KOPT-K1 (cell line): ENCODE data around the gene EPHB1.

ENCODE experiments used
- H3K27ac ChIP-seq: fragments of 200-600 bp; sonication (generic); 2 replicates; pipeline ENCODE4 v1.5.1; 2016; ENCODE audit warnings: antibody characterized with exemption, mild to moderate bottlenecking, low read depth, low read length; ENCODE audit not compliant: poor library complexity, severe bottlenecking
- H3K36me3 ChIP-seq: fragments of 200-600 bp; sonication (generic); 2 replicates; pipeline ENCODE4 v1.5.1; 2017; ENCODE audit warnings: antibody characterized with exemption, mild to moderate bottlenecking, low read length, moderate library complexity; ENCODE audit not compliant: insufficient read depth
- H3K9me3 ChIP-seq: fragments of 200-600 bp; sonication (generic); 2 replicates; pipeline ENCODE4 v1.5.1; 2017; ENCODE audit warnings: antibody characterized with exemption, low read length, mild to moderate bottlenecking; ENCODE audit not compliant: insufficient read depth, poor library complexity, severe bottlenecking

EPHB1 gene

DNA sequence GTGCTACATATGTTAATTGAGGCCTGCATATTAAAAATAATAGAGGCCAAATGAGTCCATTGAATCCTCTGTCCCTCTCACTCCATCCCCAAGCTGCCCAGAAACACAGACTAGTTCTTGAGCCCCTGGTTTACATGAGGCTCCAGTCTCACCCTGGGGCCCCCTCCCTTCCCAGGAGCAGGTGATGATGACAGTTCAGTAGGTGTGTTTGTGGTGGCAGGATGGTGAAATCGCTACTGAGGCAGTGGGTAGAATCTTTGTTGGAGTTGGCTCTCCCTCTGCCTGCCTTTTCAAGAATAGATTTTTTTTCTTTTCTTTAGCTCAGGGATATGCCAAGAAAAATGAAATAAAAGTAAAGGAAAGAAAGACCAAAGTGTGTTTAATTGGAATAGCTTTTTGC, 288.7 kb downstream of the EPHB1 start:
- Histone ChIP-seq H3K9me3 (no peaks in the 10 kb centered on the region), H3K27ac (no peak overlapping the region), H3K36me3 (no peaks in the 10 kb centered on the region)

DNA sequence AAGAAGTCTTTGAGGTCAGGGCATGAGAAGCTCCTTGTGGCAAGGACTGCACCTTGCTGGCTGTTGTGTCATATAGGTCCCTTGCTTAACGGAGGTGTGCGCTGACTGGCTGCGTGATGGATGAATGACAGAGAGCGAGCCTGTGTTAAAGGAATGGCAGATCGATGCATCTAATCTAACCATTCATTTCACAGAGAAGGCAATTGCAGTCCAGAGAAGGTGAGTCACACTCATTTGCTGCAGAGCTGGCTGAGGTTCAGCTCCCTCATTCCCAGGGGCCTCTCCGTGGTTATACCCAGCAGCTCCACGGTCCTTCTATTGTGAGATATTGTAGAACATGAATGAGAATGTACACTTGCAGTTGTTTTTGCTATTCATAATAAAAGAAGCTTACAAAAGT, 289.3 kb downstream of the EPHB1 start:
- Histone ChIP-seq H3K9me3 (no peaks in the 10 kb centered on the region), H3K36me3 (no peaks in the 10 kb centered on the region), H3K27ac (no peak overlapping the region)

- H3K36me3 ChIP-seq: no peaks in the 10 kb centered on the region
- no peaks in the 10 kb centered on the region for H3K9me3 ChIP-seq
- no peak overlapping the region for H3K27ac ChIP-seq
These were observed 289.9 kb downstream of the EPHB1 start for GRCh38 chr3:135084976-135085375.

DNA sequence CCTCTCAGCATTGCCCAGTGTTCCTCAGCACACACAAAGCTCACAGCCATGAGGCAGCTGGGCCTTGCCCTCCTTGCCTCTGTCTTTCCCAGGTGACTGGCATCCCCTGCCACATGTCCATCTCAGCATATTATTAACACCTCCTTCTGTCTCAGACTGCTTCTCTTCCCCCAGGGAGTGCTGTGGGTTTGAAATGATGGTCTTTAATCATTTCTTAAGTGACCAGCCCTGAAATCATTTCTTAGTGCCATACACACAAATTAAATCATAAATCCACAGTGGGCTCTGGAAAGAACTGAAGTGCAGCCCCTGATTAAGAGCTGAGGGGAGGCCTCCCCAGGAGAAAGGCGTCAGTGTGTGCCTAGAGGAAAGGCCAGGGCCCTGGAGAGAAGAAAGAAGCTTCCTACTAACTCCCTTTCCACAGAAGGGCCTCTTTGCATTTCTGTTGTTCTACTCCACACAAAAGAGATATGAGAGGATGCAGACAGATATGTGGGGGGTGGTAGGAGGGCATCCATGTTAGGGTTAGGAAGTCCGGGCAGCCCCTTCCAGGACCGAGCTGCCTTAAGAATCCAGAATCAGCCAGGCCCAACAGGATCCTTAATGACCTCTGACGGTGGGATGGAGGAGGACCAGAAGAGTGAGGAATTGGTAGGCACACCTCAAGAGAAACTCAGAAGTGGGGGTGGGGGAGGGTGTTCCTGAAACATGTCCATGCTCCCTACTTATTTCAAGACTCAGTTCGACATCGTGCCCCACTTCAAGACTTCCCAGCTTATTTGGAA, 290.8 kb downstream of the EPHB1 start:
- Histone ChIP-seq H3K9me3 (no peaks in the 10 kb centered on the region), H3K27ac (no peak overlapping the region)

DNA sequence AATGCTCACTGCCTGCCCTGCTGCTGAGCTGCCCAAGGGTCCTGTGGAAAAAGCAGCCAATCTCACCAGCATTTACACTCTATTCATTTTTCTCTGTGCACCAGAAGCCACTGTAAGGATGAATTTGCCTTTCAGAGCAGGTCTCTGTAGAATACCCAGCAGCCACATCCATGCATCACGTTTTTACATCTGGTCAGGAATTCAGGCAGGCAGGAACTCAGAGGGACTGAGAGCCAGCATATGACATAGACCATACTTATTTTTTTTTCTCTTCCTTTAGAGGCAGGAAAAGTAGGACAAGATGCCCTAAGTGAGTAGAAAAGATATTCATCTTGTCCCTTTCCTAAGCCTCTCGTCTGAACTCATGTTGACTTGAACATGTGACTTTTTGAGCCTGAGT, 292.7 kb downstream of the EPHB1 start:
- Histone ChIP-seq H3K27ac (no peak overlapping the region), H3K36me3 (no peaks in the 10 kb centered on the region), H3K9me3 (no peaks in the 10 kb centered on the region)

More for the DNA sequence above, 290.8 kb downstream of the EPHB1 start:
- no peaks in the 10 kb centered on the region for H3K36me3 ChIP-seq

- Histone ChIP-seq H3K36me3 (no peaks in the 10 kb centered on the region), H3K9me3 (no peaks in the 10 kb centered on the region), H3K27ac (no peak overlapping the region)
These were observed 294.4 kb downstream of the EPHB1 start for GRCh38 chr3:135089451-135089850.

GRCh38 chr3:135090020-135090717, 295.1 kb downstream of the EPHB1 start:
- Histone ChIP-seq H3K9me3 (no peaks in the 10 kb centered on the region), H3K36me3 (no peaks in the 10 kb centered on the region), H3K27ac (no peak overlapping the region)

GRCh38 chr3:135091946-135092345, 296.9 kb downstream of the EPHB1 start:
- Histone ChIP-seq H3K36me3 (no peaks in the 10 kb centered on the region), H3K27ac (no peak overlapping the region), H3K9me3 (no peaks in the 10 kb centered on the region)

DNA sequence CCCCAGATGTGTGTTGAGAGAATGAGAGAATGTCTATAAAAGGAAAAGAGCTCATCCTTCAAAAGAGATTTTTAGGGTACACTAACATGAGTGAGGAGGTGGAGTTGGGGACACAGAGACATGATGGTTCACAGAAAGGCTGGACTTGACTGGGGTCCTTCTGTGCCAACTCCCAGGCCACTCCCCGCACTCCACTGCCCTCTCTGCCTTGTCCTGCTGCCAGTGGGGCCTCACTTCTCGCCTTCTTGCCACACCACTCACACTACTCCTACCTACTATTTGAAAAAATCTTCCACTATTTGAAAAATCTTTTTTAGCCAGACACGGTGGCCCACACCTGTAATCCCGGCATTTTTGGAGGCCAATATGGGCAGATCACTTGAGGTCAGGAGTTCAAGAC, 298.1 kb downstream of the EPHB1 start:
- no peak overlapping the region for H3K27ac ChIP-seq
- no peaks in the 10 kb centered on the region for H3K36me3 ChIP-seq
- H3K9me3 ChIP-seq: no peaks in the 10 kb centered on the region

GRCh38 chr3:135097276-135097946, 302.4 kb downstream of the EPHB1 start:
- H3K27ac ChIP-seq: no peak overlapping the region
- H3K36me3 ChIP-seq: no peaks in the 10 kb centered on the region
- no peaks in the 10 kb centered on the region for H3K9me3 ChIP-seq

DNA sequence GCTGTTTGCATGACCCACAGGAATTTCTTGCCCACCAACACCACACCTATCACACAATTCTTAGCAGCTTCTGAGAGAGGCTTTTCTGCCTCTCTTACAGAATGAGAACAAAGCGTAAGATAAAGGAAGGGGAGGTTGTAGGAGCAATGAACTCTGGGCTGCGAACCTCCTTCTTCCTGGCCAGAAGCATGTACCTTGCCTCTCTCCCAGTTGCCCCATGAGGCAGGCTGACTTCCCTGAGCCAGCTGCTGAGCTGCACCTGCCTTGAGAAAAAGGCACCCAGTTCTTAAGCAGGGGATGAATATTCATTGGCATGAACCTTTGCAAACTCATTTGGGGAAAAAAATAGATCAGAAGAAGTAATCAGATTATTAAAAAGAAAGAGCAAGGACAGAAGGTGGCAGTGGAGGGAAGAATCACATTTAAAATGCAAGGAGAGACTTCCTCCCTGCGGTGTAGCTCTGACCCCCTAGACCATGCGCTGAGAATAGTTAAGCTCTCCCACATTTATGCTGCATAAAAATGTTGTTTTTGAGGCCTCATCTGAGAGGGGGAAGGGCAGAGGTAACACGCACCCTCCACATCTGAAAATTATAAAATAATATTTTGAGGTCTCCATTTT, 304.8 kb downstream of the EPHB1 start:
- Histone ChIP-seq H3K27ac (no peak overlapping the region), H3K36me3 (no peaks in the 10 kb centered on the region), H3K9me3 (no peaks in the 10 kb centered on the region)

DNA sequence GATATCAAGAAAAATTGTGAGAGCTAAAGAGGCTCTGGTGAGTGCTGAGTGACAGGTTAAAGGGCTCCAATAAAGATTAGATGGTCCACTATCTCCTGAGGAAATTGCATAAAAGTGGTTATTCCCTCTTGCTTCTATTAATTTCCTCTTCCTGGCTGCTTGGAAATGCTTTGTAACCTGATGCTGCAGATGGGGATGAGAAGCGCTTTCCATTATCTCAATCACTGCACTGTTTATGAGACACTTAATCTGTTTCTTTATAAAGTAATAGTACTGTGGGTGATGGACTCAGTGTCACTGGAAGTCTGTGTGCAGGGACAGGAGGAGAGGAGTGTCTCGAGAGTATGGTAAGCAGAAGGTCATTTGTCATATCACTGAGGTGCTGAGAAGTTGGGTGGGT, 305.3 kb downstream of the EPHB1 start:
- no peak overlapping the region for H3K27ac ChIP-seq
- no peaks in the 10 kb centered on the region for H3K9me3 ChIP-seq
- H3K36me3 ChIP-seq: no peaks in the 10 kb centered on the region

- Histone ChIP-seq H3K27ac (no peak overlapping the region), H3K36me3 (no peaks in the 10 kb centered on the region), H3K9me3 (no peaks in the 10 kb centered on the region)
These were observed 308.9 kb downstream of the EPHB1 start for GRCh38 chr3:135103917-135104316.

- Histone ChIP-seq H3K36me3 (no peaks in the 10 kb centered on the region), H3K27ac (no peak overlapping the region), H3K9me3 (no peaks in the 10 kb centered on the region)
These were observed 311.4 kb downstream of the EPHB1 start for GRCh38 chr3:135106445-135106844.

GRCh38 chr3:135107043-135107442, 312.0 kb downstream of the EPHB1 start:
- H3K9me3 ChIP-seq: no peaks in the 10 kb centered on the region
- no peaks in the 10 kb centered on the region for H3K36me3 ChIP-seq
- H3K27ac ChIP-seq: no peak overlapping the region
